Measurements from ENCODE around the gene PDE6H. TPM values are rescaled to one million over a fixed set of nuclear protein-coding genes. Genes with fewer than 3 reads are reported as not detected.

Gene PDE6H
- total and polyA plus RNA-seq, 7 donors: not detected

- WGBS, 2 donors: 82 to 89% methylated on average over 2 of the region's 2 CpGs
- Histone ChIP-seq H3K27ac (peak overlapping the region in 3 of 4 donors; percentile 67 to 85 (median 82)), H3K9me3 (no peaks in the 10 kb centered on the region), H3K36me3 (no peaks in the 10 kb centered on the region), H3K27me3 (no peaks in the 10 kb centered on the region), H3K4me3 (no peak overlapping the region), H3K4me1 (peaks cover 0 to 80% (median 62%) of the 10 kb centered on the region in 4 donors)
- intact Hi-C loops (cut with DNase I): loop anchor here (5.0 to 10.0 kb wide), 7 partner anchors 52 to 764 kb away; a partner anchor contains a TSS
- DNase-seq: no peak
- no peak for TF ChIP-seq CTCF (IDR thresholded peaks at IDR 0.05)
- TF ChIP-seq POLR2A (IDR thresholded peaks at IDR 0.05): no peak
- peak; percentile 54 to 86 (median 70) for TF ChIP-seq POLR2AphosphoS5 (IDR thresholded peaks at IDR 0.05)
- TF ChIP-seq EP300 (IDR thresholded peaks at IDR 0.05): peak in 3 of 4 donors; percentile 3 to 44 (median 10)
These were observed 26.3 kb downstream of the PDE6H start for GRCh38 chr12:14999021-14999694.

- intact Hi-C loops (cut with DNase I): loop anchor here (2.0 to 10.0 kb wide), 8 partner anchors 53 to 765 kb away; a partner anchor contains a TSS
- no peak for DNase-seq
- no peaks in the 10 kb centered on the region for H3K36me3 ChIP-seq
- no peak overlapping the region for H3K4me3 ChIP-seq
- H3K4me1 ChIP-seq: peaks cover 0 to 74% (median 55%) of the 10 kb centered on the region in 4 donors
- no peaks in the 10 kb centered on the region for H3K9me3 ChIP-seq
- peak overlapping the region in 3 of 4 donors; percentile 67 to 85 (median 82) for H3K27ac ChIP-seq
- H3K27me3 ChIP-seq: no peaks in the 10 kb centered on the region
- 83 to 88% methylated on average over 2 of the region's 2 CpGs for WGBS, 2 donors
- TF ChIP-seq EP300 (IDR thresholded peaks at IDR 0.05) (no peak), POLR2AphosphoS5 (IDR thresholded peaks at IDR 0.05) (peak in 2 of 4 donors; percentile 27 to 33)
These were observed 27.0 kb downstream of the PDE6H start for GRCh38 chr12:14999695-15000365.

- H3K36me3 ChIP-seq: no peaks in the 10 kb centered on the region
- WGBS, 2 donors: 93 to 95% methylated on average over 2 of the region's 2 CpGs
- peak overlapping the region in 3 of 4 donors; percentile 67 to 85 (median 82) for H3K27ac ChIP-seq
- peaks cover 0 to 73% (median 48%) of the 10 kb centered on the region in 4 donors for H3K4me1 ChIP-seq
- no peaks in the 10 kb centered on the region for H3K9me3 ChIP-seq
- TF ChIP-seq EP300 (IDR thresholded peaks at IDR 0.05) (no peak), CTCF (IDR thresholded peaks at IDR 0.05) (no peak), POLR2A (IDR thresholded peaks at IDR 0.05) (no peak), POLR2AphosphoS5 (IDR thresholded peaks at IDR 0.05) (no peak)
- DNase-seq: no peak
- H3K27me3 ChIP-seq: no peaks in the 10 kb centered on the region
- no peak overlapping the region for H3K4me3 ChIP-seq
- intact Hi-C loops (cut with DNase I): loop anchor here (2.0 kb wide), 1 partner anchor 152 kb away; no protein-coding TSS in a partner anchor
These were observed 27.7 kb downstream of the PDE6H start for GRCh38 chr12:15000575-15000974.

GRCh38 chr12:15001733-15002382 is 29.0 kb downstream of the PDE6H start:
- H3K36me3 ChIP-seq: no peaks in the 10 kb centered on the region
- intact Hi-C loops (cut with DNase I): loop anchor here (1.0 to 2.0 kb wide), 2 partner anchors 151 to 219 kb away; partner anchors contain the start of gene RERG
- peak overlapping the region; percentile 64 to 85 (median 74) for H3K27ac ChIP-seq
- no peaks in the 10 kb centered on the region for H3K9me3 ChIP-seq
- peak; percentile 91 for DNase-seq
- peaks cover 0 to 71% (median 47%) of the 10 kb centered on the region in 4 donors for H3K4me1 ChIP-seq
- 35 to 38% methylated on average over 6 of the region's 6 CpGs for WGBS, 2 donors
- TF ChIP-seq EP300 (IDR thresholded peaks at IDR 0.05) (peak in 1 of 4 donors; percentile 2), POLR2AphosphoS5 (IDR thresholded peaks at IDR 0.05) (peak in 3 of 4 donors; percentile 44 to 60 (median 58)), POLR2A (IDR thresholded peaks at IDR 0.05) (no peak), CTCF (IDR thresholded peaks at IDR 0.05) (no peak)
- H3K4me3 ChIP-seq: peak overlapping the region in 2 of 4 donors; percentile 6 to 12
- no peaks in the 10 kb centered on the region for H3K27me3 ChIP-seq

Measured in sigmoid colon (tissue), 7 donors.